Coronary artery (tissue), 2 donors: ENCODE results near the gene CTAGE1.

Experiments used
- DNase-seq: peaks from one replicate; pipeline ENCODE4 v3.0.0-alpha.2; 2017; ENCODE audit warnings: low spot score
- H3K27ac ChIP-seq, 2 donors: fragments of 200-600 bp; sonication (generic); one replicate each; pipeline ENCODE4 v1.5.1; 2016 to 2019
- H3K4me3 ChIP-seq: fragments of 200-600 bp; sonication (generic); 2 replicates; pipeline ENCODE4 v1.5.1; 2016; ENCODE audit warnings: mild to moderate bottlenecking, moderate library complexity
- CTCF ChIP-seq: fragments of 200-600 bp; sonication (generic); IDR thresholded peaks from one replicate; pipeline ENCODE4 v1.5.1; 2019; ENCODE audit warnings: antibody characterized with exemption

The CTAGE1 gene

GRCh38 chr18:22423878-22424564, 6.3 kb upstream of the CTAGE1 start:
- H3K27ac ChIP-seq: peak overlapping the region; percentile 60 to 73
- no peak for TF ChIP-seq CTCF
- DNase-seq: no peak
- no peak overlapping the region for H3K4me3 ChIP-seq

- Histone ChIP-seq H3K27ac (peak overlapping the region; percentile 60 to 73), H3K4me3 (no peak overlapping the region)
- DNase-seq: no peak
- no peak for TF ChIP-seq CTCF
Measured at GRCh38 chr18:22422909-22423548, 5.3 kb upstream of the CTAGE1 start.

GRCh38 chr18:22420652-22421051, 2.9 kb upstream of the CTAGE1 start:
- Histone ChIP-seq H3K4me3 (no peak overlapping the region), H3K27ac (no peak overlapping the region)
- TF ChIP-seq CTCF: no peak
- DNase-seq: no peak

GRCh38 chr18:22412176-22412911, 5.4 kb downstream of the CTAGE1 start:
- no peak for TF ChIP-seq CTCF
- Histone ChIP-seq H3K27ac (no peak overlapping the region), H3K4me3 (no peak overlapping the region)
- no peak for DNase-seq

GRCh38 chr18:22411446-22411845, 6.3 kb downstream of the CTAGE1 start:
- DNase-seq: no peak
- H3K27ac ChIP-seq: no peak overlapping the region
- TF ChIP-seq CTCF: no peak
- H3K4me3 ChIP-seq: no peak overlapping the region

- no peak for DNase-seq
- no peak for TF ChIP-seq CTCF
- Histone ChIP-seq H3K27ac (no peak overlapping the region), H3K4me3 (no peak overlapping the region)
Measured at GRCh38 chr18:22410126-22410525, 7.6 kb downstream of the CTAGE1 start.
